Mammary epithelial cell (primary cell): Measurements from ENCODE around the gene C2orf92.

Experiments used
- EZH2 ChIP-seq: IDR thresholded peaks from 2 replicates; pipeline ENCODE4 v1.6.1; 2012; ENCODE audit warnings: low read length, inconsistent platforms, borderline replicate concordance
- TF ChIP-seq, protein P1 (sequence below), 2 donors: IDR thresholded peaks in 1 of 2; conservative IDR thresholded peaks in 1 of 2; 2 replicates each; pipeline ENCODE4 v1.5.1; 2011 to 2012; ENCODE audit warnings: inconsistent platforms in 2 of 2, low read length in 2 of 2, mild to moderate bottlenecking in 2 of 2, control low read depth in 1 of 2, low read depth in 1 of 2; ENCODE audit not compliant: insufficient read depth in 1 of 2; ENCODE audit errors: extremely low read depth in 1 of 2

DNA sequence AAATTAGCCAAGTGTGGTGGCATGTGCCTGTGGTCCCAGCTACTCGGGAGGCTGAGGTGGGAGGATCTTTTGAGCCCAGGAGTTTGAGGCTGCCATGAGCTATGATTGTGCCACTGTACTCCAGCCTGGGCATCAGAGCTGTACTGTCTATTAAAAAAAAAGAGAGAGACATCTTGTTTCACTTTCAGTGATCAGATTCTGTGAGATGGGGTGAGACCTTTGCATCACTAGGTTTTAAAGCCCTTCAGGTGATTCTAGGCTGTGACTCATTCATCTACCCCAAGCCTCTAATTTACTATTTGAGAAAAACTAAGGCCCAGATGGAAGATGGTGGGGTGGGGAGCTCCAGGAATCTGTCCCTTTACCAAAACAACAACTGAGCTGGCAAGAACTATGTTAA, 7.1 kb downstream of the C2orf92 start:
- TF ChIP-seq, protein P1, sequence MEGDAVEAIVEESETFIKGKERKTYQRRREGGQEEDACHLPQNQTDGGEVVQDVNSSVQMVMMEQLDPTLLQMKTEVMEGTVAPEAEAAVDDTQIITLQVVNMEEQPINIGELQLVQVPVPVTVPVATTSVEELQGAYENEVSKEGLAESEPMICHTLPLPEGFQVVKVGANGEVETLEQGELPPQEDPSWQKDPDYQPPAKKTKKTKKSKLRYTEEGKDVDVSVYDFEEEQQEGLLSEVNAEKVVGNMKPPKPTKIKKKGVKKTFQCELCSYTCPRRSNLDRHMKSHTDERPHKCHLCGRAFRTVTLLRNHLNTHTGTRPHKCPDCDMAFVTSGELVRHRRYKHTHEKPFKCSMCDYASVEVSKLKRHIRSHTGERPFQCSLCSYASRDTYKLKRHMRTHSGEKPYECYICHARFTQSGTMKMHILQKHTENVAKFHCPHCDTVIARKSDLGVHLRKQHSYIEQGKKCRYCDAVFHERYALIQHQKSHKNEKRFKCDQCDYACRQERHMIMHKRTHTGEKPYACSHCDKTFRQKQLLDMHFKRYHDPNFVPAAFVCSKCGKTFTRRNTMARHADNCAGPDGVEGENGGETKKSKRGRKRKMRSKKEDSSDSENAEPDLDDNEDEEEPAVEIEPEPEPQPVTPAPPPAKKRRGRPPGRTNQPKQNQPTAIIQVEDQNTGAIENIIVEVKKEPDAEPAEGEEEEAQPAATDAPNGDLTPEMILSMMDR (conservative IDR thresholded peaks at IDR 0.05 in 1 of 2, IDR thresholded peaks at IDR 0.05 in 1 of 2; ENCODE audit: extremely low read depth in 1 of 2, insufficient read depth in 1 of 2, low read depth in 1 of 2, low read length in 2 of 2) = no peak
- TF ChIP-seq EZH2 = no peak
